Eye (tissue), 1 donor: Measurements from ENCODE around the gene PLXNA4.

Source experiments
- DNase-seq: peaks from one replicate; pipeline ENCODE4 v3.0.0-alpha.2; 2015

The PLXNA4 gene

DNA sequence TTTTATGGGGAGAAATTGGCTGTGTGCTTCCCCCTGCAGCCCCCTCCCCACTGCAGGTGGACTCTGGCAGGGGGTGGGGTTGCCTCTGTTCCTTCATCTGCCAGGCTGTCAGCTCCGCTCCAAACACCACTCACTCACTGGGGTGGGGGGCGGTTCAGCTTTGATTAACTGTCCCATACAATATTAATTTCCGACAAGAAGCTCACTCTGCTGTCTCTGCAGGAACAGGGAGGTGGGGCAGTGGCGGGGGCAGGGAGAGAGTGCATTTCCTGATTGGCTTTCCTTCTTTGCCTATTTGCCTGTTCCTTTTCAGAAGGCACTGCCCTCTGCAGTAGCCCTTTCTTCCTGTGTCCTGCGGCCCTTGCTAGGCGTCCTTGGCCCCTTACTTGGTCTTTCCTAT is 500.8 kb downstream of the PLXNA4 start:
- DNase-seq = peak; percentile 41

DNA sequence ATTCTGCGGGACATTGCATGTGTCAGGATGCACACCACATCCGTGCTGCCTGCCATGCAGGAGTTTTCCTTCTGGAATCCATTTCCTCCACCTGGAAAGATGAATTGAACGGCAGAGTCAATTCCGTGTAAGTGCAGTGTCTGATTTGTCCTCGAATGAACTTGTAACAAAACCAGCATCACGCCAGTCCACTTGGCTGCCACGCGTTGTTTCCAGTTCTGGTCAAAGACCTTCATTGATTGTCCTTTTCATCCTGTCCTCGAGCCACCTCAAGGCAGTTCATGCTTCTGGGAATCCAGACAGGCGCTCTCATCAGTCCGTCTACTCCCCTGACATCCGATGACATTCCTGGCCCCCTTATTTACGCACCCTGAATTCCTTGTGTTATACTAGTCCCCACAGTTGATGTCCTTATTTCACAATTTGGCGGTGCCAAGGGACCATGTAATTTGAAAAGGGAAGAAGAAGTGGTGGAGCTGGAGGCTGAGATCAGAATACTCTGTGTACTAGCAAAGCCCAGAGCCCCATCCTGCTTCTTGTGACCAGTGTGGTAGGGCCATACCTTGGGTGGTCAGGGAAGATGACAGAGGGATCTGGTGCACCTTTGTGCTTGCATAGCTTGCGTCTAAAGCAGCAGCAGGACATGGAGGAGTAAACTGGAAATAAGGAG is 502.2 kb downstream of the PLXNA4 start:
- DNase-seq = no peak
